Prostate gland (tissue), 2 donors: ENCODE data around the gene ACOX3.

Source experiments
- POLR2A ChIP-seq: fragments of 450-650 bp; IDR thresholded peaks from one replicate; pipeline ENCODE4 v1.6.1; 2016; ENCODE audit warnings: antibody characterized with exemption, mild to moderate bottlenecking
- TF ChIP-seq, protein P1 (sequence below), 4 experiments: fragments of 200-600 bp in 2 of 4; fragments of 450-650 bp in 2 of 4; sonication (generic) in 2 of 4; IDR thresholded peaks; 1 replicate in 3 of 4; 2 replicates in 1 of 4; pipeline ENCODE4 v1.5.1; 2016 to 2019; ENCODE audit warnings: antibody characterized with exemption in 4 of 4, mild to moderate bottlenecking in 2 of 4, moderate library complexity in 2 of 4

DNA sequence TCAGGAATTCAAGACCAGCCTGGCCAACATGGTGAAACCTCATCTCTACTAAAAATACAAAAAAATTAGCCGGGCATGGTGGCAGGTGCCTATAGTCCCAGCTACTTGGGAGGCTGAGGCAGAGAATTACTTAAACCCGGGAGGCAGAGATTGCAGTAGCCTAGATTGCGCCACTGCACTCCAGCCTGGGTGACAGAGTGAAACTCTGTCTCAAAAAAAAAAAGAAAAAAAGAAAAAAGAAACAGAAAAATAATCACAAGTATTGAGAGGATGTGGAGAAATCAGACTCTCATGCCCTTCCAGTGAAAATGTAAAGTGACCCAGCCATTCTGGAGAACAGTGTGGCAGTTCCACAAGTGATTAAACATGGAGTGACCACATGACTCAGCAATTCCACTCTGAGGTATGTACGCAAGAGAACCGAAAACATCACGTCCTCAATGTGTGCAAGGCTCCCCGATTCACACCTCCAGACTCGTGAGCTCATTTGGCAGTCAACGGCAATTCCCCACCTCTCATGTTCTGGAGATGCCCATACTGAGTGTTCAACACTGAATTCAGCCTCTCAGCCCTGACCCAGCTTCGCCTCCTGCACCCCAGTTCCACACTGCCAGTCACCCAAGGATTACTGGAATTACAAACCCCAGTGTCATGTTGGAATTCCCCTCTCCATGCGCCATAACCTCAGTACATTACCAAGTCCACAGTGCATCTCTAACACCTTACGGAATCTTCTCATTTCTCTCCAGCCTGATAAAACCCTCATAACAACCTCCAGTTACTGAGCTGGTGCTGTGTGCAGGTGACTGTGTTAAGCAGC, 21.1 kb downstream of the ACOX3 start:
- TF ChIP-seq, protein P1, sequence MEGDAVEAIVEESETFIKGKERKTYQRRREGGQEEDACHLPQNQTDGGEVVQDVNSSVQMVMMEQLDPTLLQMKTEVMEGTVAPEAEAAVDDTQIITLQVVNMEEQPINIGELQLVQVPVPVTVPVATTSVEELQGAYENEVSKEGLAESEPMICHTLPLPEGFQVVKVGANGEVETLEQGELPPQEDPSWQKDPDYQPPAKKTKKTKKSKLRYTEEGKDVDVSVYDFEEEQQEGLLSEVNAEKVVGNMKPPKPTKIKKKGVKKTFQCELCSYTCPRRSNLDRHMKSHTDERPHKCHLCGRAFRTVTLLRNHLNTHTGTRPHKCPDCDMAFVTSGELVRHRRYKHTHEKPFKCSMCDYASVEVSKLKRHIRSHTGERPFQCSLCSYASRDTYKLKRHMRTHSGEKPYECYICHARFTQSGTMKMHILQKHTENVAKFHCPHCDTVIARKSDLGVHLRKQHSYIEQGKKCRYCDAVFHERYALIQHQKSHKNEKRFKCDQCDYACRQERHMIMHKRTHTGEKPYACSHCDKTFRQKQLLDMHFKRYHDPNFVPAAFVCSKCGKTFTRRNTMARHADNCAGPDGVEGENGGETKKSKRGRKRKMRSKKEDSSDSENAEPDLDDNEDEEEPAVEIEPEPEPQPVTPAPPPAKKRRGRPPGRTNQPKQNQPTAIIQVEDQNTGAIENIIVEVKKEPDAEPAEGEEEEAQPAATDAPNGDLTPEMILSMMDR (IDR thresholded peaks at IDR 0.05) = no peak
- no peak for TF ChIP-seq POLR2A
